ENCODE results near the gene SAMD4A.
"Not testable (repeated sequence)": the region's sequence is repeated elsewhere in the genome, so short reads cannot be mapped to it uniquely, and the experiment has no call there.

SAMD4A gene

DNA sequence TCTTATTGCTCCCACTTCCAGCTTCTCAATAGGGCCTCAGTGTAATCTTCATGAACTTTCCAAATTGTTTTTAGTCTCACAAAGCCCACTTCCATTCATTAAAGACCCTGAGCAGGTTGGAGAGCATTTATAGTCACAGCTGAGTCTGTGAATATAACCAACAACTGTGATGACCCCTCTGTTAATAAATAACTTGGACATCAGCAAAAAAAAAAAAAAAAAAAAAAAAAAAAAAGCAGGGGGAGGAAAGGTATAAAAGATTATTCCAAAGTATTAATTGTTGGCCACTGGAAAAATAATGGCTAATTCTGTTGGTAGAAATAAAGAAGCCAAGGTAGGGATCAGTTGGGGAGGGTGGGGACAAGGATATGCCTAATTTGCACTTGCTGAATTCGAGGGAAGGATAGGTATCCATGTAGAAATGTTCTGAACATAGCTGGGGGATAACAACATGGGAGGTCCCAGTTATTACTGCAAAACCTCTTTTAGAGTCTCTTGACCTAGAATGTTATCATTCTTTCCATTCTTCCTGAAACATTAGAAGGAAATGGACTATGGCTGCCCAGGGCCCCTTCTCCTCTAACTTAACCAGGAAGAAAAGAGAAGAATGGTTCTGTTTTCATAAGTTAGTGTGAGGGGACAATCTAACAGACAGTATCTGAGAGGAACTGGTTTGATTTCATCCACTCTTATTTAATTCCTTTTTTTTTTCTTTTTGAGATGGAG, 56.5 kb downstream of the SAMD4A start:
- FAIRE-seq: no peak
- no peak for TF ChIP-seq POLR2A (IDR thresholded peaks at IDR 0.05; ENCODE audit: low read depth, low read length)
- no peak for DNase-seq (ENCODE audit: insufficient read length, low spot score)

DNA sequence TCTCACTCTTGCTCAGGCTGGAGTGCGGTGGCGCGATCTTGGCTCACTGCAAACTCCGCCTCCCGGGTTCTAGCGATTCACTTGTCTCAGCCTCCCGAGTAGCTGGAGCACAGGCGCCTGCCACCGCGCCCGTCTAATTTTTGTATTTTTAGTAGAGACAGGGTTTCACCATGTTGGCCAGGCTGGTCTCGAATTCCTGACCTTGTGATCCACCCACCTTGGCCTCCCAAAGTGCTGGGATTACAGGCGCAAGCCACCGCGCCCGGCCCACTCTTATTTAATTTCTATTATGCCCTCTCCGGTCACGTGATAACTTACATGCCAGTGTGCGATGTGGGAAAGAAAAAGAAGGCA, 57.1 kb downstream of the SAMD4A start:
- not testable (repeated sequence) for FAIRE-seq; DNase-seq (ENCODE audit: insufficient read length, low spot score)

- no peak for TF ChIP-seq POLR2A (IDR thresholded peaks at IDR 0.05; ENCODE audit: low read depth, low read length)
- no peak for DNase-seq (ENCODE audit: insufficient read length, low spot score)
- no peak for FAIRE-seq
Observed at GRCh38 chr14:54625112-54625511, 58.2 kb downstream of the SAMD4A start.

DNA sequence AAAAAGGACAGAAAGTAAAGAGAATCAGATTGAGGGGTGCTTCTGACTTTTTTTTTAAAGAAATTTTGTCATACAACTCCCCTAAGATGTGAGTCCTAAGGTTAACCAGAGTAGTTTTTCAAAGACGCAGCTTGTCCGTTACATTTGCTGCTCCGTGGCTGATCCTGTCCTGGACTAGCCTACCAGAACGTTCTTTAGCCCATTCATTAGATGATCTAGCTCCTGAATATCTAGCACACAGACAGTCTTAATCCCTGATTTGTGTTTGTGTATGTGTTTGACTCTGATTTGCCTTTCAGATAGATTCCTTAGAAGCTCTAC, 60.3 kb downstream of the SAMD4A start:
- no peak for TF ChIP-seq POLR2A (IDR thresholded peaks at IDR 0.05; ENCODE audit: low read depth, low read length)
- DNase-seq (ENCODE audit: insufficient read length, low spot score): no peak
- FAIRE-seq: no peak

GRCh38 chr14:54627540-54628363, 60.8 kb downstream of the SAMD4A start:
- TF ChIP-seq POLR2A (IDR thresholded peaks at IDR 0.05; ENCODE audit: low read depth, low read length): no peak
- FAIRE-seq (no peak), DNase-seq (ENCODE audit: insufficient read length, low spot score) (no peak)

- FAIRE-seq (no peak), DNase-seq (ENCODE audit: insufficient read length, low spot score) (no peak)
- TF ChIP-seq POLR2A (IDR thresholded peaks at IDR 0.05; ENCODE audit: low read depth, low read length): no peak
Observed at GRCh38 chr14:54629183-54629582, 62.3 kb downstream of the SAMD4A start.

GRCh38 chr14:54629635-54630360, 62.9 kb downstream of the SAMD4A start:
- DNase-seq (ENCODE audit: insufficient read length, low spot score): no peak
- FAIRE-seq: no peak
- TF ChIP-seq POLR2A (IDR thresholded peaks at IDR 0.05; ENCODE audit: low read depth, low read length): no peak

DNA sequence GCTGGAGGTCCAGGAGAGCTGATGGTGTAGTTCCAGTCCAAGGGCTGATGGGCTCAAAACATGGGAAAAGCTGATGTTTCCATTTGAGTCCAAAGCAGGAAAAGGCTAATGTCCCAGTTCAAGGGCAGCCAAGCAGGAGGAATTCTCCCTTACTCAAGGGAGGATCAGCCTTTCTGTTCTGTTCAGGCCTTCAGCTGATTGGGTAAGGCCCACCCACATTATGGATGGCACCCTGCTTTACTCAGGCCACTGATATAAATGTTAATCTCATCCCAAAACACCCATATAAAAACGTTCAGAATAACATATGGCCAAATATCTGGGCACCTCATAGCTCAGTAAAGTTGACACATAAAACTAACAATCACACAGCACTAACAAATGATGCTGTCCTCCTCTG, 64.1 kb downstream of the SAMD4A start:
- DNase-seq (ENCODE audit: insufficient read length, low spot score) (no peak), FAIRE-seq (no peak)
- TF ChIP-seq POLR2A (IDR thresholded peaks at IDR 0.05; ENCODE audit: low read depth, low read length): no peak

DNA sequence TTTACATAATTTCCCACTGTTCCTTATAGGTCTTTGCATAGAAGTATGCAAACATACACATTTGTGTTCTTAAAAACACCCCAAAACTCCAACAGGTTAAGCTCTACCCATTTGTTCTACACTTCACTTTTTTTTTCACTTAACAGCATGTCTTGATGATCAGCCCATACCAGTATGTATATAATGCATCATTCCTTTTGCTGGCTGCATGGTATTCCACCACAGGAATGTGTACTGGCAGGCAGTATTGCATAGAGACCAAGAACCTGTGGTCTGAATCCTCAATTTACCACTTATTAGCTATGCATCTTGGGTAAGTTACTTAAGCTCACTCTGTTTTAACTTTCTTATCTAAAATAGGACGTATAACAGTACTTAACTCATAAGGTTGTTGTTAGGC, 65.5 kb downstream of the SAMD4A start:
- FAIRE-seq (no peak), DNase-seq (ENCODE audit: insufficient read length, low spot score) (no peak)
- no peak for TF ChIP-seq POLR2A (IDR thresholded peaks at IDR 0.05; ENCODE audit: low read depth, low read length)

DNA sequence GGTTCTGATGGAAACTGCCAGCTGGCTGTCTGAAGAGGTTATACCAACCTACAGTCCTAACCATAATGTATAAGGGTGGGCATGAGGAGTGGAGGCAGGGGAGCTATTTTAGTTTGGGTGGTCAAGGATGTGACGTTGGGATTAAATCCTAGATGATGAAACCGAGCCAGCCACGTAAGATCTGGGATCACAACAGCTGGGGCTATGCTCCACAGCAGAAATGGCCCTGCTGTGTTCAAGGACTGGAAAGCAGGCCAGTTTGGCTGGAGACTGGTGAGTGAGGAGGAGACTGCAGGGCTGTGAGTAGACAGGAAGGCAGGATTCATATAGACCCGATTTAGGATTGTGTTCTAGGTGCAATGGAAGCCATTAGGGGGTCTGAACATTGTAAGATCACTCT, 66.1 kb downstream of the SAMD4A start:
- no peak for TF ChIP-seq POLR2A (IDR thresholded peaks at IDR 0.05; ENCODE audit: low read depth, low read length)
- FAIRE-seq: no peak
- no peak for DNase-seq (ENCODE audit: insufficient read length, low spot score)

GRCh38 chr14:54637270-54638134, 70.6 kb downstream of the SAMD4A start:
- FAIRE-seq (no peak), DNase-seq (ENCODE audit: insufficient read length, low spot score) (no peak)
- TF ChIP-seq POLR2A (IDR thresholded peaks at IDR 0.05; ENCODE audit: low read depth, low read length): no peak

DNA sequence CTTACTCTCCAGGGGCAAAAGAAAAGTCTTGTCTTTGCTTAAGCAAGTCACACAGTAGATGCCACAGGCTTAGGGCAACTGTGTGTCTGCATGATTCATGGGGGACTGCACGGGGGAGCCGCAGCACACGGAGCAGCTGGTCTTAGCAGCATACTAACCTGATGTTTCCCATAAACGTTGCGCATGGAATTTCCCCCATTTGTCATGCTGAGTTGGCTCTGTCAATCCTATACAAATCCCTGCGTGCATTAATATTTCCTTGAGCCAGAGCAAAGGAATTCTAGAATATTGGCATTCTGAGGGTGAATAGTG, 71.2 kb downstream of the SAMD4A start:
- DNase-seq (ENCODE audit: insufficient read length, low spot score): no peak
- FAIRE-seq: no peak
- TF ChIP-seq POLR2A (IDR thresholded peaks at IDR 0.05; ENCODE audit: low read depth, low read length): no peak

GRCh38 chr14:54639611-54640010, 72.7 kb downstream of the SAMD4A start:
- FAIRE-seq (no peak), DNase-seq (ENCODE audit: insufficient read length, low spot score) (no peak)
- TF ChIP-seq POLR2A (IDR thresholded peaks at IDR 0.05; ENCODE audit: low read depth, low read length): no peak

- TF ChIP-seq POLR2A (IDR thresholded peaks at IDR 0.05; ENCODE audit: low read depth, low read length): no peak
- DNase-seq (ENCODE audit: insufficient read length, low spot score) (no peak), FAIRE-seq (no peak)
Observed at GRCh38 chr14:54640506-54640905, 73.6 kb downstream of the SAMD4A start.

All from H54 (cell line).